Fibroblast of skin of right quadriceps (primary cell): ENCODE results near the gene NUDT7.
A peak's percentile ranks its signal among the peaks of the same experiment; 100 is the strongest.

Experiments used
- DNase-seq: peaks from one replicate; pipeline ENCODE4 v3.0.0-alpha.2; 2013

The NUDT7 gene

DNA sequence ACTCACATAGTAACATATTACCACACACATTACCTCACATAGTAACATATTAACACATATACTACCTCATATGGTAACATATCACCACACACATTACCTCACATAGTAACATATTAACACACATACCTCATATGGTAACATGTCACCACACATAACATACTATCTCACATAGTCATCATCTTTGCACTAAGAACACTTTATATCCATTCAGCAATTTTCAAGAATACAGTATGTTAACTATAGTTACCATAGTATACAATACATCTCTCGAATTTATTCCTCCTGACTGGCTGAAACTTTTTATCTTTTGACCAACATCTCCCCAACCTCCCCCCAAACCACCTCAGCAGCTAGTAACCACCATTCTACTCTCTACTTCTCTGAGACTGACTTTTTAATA lies 7.6 kb downstream of the NUDT7 start:
- no peak for DNase-seq

DNA sequence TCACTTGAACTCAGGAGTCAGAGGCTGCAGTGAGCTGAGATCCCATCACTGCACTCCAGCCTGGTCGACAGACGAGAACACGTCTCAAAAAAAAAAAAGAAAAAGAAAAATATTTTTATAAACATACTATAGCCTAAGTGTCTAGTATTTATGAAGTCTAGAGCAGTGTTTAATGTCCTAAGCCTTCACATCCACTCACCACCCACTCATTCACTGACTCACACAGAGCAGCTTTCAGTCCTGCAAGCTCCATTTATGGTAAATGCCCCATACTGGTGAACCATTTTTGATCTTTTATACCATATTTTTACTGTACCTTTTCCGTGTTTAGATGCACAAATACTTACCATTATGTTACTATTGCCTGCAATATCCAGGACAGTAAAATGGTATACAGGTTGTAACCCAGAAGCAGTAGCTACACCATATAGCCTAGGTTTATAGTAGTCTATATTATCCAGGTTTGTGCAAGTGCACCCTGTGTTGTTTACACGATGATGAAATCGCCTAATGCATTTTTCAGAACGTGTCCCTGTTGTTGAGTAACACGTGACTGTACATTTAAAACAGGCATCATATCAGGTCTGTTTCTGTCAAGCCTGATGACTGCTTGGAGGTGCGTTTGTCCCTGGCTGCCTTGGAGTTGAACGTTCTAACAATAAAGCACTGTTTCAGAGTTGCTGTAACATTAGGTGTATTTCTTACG lies 10.1 kb downstream of the NUDT7 start:
- DNase-seq = peak; percentile 75

DNA sequence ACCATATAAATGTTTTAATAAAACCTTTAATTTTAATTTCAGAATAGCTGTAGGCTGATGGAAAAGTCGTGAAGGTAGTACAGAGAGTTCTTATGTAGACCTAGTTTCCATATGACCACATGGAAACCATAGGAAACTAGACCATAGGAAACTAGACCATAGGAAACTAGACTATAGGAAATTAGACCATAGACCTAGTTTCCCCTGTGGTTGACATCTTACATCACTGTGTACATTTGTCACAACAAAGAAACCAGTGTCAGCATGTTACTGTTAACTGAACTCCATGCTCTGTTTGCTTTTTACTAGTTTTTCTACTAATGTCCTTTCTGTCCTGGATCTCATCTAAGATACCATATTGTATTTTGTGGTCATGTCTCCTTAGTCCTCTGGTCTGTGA lies 14.6 kb downstream of the NUDT7 start:
- DNase-seq = no peak

DNA sequence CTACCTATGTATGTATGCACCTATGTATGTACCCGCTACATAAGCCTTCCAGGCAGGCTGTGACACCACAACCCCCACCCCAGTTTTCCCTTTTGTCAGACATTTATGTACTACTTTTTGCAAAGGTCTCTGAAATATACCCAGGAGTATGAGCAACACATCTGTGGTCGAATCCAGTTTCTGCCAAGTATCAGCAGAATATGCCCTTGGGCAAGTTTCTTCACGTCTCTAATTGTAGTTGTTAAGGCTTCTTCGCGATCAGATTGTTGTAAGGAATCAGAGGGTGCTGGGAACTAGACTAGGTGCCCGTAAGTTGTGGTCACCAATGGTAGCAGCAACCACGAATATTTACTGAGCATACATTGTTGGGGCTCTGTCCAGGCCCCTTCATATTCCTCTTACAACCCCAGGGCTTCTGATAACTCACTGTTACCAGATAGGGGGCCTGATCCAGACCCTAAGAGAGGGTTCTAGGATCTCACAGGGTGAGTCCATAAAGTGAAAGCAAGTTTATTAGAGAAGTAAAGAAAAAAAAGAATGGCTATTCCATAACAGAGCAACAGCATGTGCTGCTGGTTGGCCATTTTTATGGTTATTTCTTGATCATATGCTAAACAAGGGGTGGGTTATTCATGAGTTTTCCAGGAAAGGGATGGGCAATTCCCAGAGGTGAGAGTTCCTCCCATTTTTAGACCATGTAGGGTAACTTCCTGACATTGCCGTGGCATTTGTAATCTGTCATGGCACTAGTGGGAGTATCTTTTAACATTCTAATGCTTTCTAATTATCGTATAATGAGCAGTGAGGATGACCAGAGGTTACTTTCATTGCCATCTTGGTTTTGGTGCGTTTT lies 16.6 kb downstream of the NUDT7 start:
- DNase-seq = no peak

DNA sequence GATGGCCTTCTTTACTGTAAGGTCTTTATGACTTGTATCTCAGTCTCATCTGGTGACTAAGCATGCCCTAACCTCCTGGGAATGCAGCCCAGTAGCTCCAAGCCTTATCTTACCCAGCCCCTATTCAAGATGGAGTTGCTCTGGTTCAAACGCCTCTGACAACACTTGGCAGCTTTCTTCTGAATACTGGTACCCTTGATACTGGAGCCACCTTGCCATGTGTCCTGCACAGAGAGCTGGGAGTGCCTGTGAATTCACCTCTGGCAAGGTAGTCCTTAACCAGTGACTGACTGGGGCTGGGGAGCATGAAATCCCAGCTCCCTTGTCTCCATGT lies 17.2 kb downstream of the NUDT7 start:
- DNase-seq = peak; percentile 14

DNA sequence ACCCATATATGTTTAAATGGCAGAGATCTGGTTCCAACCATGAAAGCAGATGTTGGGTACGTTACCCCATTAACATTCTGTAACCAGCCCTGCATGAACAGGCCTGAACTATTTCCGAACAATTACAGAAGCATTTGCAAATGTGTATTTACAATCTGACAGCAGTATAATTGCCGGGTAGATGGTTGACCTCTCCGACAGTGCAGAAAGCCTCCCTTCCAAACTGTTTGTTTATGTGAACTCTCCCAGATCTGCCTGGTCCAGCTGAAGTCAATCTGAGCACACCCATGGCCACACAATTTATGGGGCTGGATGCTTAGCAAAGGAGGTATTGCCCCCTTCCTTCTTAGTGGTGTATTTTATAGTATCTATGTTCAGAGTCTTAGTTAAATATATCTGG lies 21.8 kb downstream of the NUDT7 start:
- no peak for DNase-seq

DNA sequence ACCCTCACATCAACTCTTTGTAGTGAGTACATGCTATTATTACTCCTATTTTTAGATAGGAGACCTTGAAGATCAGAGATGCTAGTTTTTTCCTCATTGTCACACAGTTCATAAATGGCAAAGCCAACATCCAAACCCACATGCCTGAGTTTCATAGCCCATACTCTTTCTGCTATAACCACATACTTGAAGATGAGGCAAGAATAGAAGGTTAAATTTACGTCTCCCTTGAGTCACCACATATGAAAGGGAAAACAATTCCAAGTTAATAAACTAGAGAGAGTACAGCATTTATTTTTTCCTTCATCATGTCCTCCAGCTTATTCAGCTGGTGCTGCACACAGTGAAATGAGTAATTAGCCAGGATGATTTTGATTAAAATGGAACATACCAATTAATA lies 23.7 kb downstream of the NUDT7 start:
- DNase-seq = peak; percentile 23

DNA sequence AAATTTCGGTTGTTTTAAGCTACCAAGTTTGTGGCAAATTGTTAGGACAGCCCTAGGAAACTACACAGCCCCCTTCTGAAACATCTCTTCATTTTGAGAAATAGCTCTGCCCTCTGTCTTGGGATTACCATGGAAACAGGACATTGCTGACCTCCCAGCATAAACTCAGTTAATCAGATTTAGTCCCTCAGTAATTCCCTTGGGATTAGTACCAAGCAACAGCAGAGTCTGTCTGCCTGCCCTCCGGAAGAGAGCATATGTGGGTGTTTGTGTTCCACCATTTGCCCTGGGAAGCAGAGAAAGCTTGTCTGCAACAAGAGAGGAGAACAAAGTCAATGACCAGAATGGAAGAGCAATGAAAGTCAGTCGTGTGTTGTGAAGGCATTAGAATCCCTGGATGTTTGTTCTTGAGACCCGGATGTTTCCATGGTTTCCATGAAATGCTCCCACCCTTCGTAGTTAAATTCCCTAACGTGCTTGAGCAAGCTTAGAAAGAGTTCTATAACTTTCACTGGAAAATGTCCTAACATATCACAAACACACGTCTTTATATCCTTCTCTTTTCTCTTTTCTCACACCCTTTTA lies 26.2 kb downstream of the NUDT7 start:
- DNase-seq = no peak

DNA sequence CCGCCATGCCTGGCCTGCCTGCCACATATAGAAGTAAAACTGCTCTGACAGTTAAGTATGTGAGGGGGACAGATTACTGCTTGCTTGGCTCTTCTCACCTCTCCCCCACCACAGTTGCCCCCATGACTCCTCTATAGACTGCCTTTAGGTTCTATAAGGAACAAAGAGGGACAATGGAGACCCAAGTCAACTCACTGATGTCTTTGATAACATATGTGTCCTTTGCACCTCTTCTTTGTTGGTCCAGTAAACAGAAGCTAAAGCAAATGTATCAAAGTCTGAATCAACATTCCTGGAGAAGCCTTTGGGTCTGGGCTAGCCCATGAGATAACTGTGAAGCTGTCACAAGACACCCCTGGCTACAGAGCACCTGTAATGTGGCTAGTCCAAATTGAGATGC lies 27.1 kb downstream of the NUDT7 start:
- no peak for DNase-seq

DNA sequence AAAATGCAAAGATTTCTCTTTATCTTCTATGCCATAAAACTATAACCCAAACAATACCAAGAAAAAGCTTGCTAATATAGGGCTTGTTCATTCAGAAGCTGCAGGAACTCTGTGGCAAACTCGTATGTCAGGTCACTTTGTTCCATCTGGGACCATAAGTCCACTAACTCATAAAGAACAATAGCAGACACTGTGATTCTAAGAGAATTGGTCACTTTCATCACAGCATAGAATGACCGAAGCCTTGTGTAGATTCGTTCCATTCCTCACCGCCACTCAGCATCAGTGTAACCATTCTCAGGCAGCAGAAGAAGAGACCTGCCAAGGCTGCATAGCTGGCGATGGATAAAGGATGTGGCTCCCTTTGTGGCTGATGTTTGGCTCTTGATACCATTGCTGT lies 35.7 kb downstream of the NUDT7 start:
- DNase-seq = no peak

DNA sequence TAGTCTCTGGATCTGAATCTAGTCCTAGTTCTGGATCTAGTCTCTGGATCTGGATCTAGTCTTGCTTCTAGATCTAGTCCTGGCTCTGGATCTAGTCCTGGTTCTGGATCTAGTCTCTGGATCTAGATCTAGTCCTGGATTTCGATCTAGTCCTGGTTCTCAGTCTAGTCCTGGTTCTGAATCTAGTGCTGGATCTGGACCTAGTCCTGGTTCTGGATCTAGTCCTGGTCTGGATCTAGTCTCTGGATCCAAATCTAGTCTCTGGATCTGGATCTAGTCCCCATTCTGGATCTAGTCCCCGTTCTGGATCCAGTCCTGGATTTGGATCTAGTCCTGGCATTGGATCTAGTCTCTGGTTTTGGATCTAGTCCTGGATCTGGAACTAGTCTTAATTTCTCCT lies 36.2 kb downstream of the NUDT7 start:
- no peak for DNase-seq

DNA sequence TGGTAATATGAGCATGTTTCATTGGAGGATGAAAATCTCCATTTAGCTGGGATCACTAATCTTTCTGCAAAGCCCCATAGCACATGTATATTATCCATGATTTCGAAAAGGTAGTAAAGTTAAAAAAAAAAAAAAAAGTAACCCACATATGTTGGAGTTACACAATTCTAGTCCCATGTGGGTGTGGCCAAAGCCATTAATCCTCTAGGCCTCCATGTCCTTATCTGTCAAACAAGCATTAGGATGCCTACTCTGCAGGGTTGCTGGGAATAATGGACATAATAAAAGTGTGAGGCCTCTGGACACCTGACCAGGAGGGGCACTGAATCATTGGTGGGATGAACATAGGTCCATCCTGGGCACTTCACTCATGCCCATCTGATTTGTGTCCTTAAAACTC lies 36.9 kb downstream of the NUDT7 start:
- DNase-seq = no peak

DNA sequence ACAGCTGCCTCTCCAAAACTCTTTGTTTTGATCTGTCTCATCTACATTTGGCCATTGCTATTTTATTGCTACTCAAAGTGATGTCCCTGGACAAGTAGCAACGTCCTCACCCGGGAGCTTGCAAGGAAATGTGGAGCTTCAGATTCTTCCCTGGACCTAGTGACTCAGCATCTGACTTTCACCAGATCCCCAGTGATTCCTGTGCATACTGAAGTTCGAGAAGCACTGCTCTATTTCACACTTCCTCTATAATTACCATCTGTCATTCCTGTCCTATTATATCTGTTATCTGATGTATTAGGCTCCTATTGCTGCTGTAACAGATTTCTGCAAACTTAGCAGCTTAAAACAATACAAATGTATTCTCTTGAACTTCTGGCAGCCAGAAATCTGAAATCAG lies 37.5 kb downstream of the NUDT7 start:
- no peak for DNase-seq

DNA sequence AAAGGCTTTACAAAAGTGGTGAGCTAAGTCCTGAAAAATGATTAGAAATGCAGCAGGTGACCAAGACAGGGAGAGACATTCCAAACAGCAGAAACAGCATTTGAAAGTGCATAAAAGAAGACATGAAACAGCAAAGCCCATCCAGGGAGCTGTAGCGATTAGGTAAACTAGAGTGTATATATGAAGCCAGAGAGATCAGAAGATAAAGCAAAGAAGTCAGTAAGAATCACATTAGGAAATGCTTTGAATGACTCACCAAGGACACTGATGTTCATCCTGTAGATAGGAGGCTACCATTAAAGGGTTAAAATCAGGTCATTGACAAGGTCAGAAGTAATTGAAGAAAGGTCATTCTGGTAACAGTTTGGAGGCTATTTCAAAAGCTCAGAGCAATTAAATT lies 38.5 kb downstream of the NUDT7 start:
- DNase-seq = peak; percentile 13

DNA sequence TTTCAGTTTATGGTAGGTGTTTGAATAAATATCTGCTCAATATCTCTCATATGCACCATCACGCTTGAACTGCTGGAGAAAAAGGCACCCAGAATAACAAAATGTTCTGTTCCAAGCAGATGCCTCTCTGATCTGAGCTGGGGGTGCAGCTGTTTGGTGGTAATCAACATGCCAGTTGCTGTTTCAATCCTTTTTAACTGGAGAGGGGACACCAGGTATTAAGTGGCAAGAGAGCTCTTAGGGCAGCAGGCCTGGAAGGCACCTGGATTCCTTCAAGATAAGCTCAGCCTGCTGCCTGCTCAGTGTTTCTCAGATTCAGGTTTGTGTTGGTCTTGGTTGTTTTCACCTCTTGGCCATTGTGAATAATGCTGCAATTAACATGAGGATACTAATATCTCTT lies 38.9 kb downstream of the NUDT7 start:
- no peak for DNase-seq

DNA sequence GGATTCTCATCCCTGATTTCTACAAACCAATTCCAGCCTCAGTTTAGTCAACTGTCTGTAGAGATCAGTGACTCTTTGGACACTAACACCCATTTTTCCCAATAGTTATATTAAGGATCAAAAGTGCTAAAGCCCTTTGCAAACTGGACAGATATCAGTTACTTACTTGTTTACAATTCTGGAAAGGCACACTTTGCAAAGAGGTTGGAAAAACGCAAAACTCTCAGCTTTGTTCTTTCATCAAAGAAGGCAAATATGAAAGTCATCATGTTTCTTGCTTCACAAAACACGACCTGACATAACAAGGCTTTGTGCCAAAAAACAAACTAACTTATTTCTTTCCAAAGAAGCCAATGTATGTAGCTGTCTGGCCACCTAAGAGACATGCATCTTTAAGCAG lies 39.9 kb downstream of the NUDT7 start:
- DNase-seq = no peak

DNA sequence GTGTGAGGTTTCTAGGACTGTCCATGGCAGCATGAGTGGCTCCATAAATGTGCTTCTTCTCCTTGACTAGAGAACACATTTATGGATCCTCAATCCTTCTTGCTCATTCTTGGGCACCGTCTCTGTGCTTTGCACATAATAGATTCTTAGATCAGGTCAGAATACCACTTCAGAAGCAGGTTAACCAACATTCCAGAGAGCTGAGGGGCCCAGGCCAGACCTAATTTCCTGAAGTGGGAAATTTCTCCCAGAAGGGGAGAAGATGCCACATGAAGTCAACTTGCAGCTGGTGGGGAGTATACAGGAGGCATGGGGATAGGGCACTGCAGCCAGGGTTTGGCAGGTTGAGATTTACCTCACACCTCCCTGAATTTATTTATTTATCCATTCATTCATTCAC lies 41.7 kb downstream of the NUDT7 start:
- no peak for DNase-seq

DNA sequence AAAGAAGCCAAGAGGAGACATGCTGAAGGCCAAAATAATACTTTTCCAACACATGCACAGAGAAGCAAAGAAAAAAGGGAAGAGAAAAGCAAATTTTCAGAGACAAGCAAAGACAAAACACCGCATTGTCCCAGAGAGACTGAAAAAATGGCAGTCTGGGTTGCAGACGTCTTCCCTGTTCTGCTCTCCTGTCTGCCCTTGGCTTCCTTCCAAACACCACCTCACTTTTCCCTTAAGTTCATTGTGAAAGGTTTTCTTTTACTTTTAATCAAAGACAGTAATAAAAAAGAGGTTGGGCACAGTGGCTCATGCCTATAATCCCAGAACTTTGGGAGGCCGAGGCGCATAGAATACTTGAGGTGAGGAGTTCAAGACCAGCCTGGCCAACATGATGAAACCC lies 44.9 kb downstream of the NUDT7 start:
- DNase-seq = no peak

DNA sequence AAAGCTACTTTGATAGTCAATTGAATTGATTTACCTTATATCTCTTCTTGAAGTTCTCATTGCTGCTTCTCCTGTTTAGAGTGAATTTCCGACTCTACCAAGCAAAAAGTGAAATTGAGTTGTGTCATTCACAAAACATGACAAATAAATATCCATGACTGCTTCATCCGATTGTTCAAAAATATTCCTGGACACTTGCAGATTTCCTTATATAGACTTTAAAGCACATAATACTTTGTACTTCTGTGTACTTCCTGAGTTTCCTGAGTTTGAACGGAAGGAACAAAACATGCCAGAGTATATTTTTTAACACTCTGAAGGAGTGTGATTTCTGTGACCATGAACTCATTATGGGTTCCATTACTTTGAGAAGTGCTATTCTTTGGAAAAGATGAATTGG lies 45.5 kb downstream of the NUDT7 start:
- no peak for DNase-seq

DNA sequence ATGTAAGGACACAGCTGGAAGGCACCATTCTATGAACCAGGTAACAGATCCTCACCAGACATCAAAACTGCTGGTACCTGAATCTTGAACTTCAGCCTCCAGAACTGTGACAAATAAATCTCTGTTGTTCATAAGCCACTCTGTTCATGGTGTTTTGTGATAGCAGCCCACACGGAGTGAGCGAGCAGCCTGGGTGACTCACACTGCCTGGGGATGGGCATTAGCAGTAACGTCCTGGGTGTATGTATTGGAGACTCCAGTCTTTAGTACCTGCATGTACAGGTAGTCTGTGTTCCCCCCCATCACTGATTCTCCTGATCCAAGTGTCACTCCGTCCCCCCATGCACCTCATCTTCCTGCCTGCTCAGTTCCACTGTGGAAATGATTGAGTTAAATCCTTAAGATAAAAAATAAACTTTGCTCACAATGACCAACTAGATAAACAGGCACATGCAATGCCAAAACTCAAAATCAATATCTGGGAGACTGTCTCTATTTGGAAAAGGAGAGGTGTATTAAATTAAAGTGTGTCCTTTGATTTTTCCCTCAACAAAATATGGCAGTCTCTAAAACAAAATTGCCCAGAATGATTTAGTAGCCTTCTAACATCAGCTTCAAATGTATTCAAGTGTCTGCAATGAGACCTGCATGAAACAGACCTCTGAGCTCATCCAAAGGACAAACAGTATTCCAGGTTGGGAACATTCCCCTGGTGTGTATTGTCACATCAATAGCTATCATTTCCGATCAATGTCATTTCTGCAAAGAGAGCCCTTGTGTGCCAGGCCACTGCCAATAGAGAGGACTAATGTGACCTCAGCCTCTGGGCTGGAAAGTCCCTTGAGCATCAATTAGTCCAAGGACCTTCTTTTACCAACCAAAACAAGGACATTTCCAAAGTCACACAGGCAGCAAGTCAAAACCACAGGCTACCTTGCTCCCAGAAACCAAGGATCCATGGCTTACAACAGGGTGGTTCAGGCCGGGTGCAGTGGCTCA lies 53.9 kb downstream of the NUDT7 start:
- no peak for DNase-seq

DNA sequence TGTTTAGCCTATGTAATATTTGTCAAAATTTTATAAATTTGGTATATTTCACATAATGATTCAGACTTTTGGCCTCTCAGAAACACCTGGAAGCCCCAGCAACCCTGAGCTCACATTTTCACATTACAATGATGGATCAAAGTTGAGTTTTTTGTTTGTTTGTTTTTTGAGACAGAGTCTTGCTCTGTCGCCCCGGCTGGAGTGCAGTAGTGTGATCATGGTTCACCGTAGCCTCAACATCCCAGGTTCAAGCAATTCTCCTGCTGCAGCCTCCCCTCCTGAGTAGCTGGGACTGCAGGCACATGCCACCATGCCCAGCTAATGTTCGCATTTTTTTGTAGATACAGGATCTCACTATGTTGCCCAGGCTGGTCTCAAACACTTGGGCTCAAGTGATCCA lies 55.4 kb downstream of the NUDT7 start:
- DNase-seq = no peak

DNA sequence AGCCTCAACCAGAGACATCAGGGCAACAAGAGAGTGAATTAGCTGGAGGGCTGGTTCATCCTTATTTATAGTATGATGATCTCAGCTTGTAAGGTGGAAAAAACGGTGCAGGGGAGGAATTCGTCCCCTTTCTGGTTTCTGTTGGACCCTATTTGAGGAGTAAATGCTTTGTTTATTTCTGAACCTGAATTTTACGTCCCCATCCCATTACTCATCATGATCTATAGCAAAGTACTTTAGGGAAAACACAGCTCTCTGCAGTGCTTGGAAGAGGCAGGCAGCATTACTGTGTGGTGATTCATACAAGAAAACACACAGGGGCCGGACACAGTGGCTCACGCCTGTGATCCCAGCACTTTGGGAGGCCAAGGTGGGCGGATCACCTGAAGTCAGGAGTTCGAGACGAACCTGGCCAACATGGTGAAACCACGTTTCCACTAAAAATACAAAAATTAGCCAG lies 58.1 kb downstream of the NUDT7 start:
- DNase-seq = peak; percentile 96

DNA sequence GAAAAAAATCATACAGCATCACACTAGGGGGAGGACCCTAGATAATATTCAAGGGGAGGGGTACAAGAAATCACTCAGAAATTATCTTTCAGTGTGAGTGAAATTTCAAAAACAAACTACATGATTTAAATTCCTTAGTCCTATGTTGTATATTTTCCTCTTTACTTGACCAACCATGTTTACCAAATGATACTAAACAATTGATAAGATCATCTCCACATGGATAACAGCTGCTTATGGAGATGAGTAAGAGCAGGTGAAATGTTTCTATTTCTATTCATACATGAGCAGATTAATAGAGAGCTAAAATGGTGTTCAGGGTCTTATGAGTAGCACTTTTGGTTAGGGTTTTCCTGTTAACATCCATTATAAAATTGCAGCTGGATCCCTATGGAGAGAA lies 58.8 kb downstream of the NUDT7 start:
- no peak for DNase-seq
